ENCODE data around the gene UROD. TPM values are rescaled to one million over a fixed set of nuclear protein-coding genes. Genes with fewer than 3 reads are reported as not detected.

UROD gene
- polyA plus RNA-seq, 6 donors from 2014 or later: 59.9 to 95.9 (median 77.4) TPM

Other genes starting within 250 kb of the UROD start
- 1,000 to 10,000 TPM in 5 of 6 donors, 100 to 1,000 TPM in 1; 896 to 1,302 (median 1,132) TPM for gene RPS8, start 236.7 kb upstream of the UROD start, polyA plus RNA-seq (ENCODE audit: low read depth in 6 of 6)
- under 1 TPM in 1 of 6 donors, not detected in 5; 0.12 TPM for gene BEST4, start 224.1 kb upstream of the UROD start, polyA plus RNA-seq (ENCODE audit: low read depth in 6 of 6)
- 1 to 10 TPM; 2.6 to 9.2 (median 5.0) TPM for gene PLK3, start 211.9 kb upstream of the UROD start, polyA plus RNA-seq (ENCODE audit: low read depth in 6 of 6)
- not detected for gene DYNLT4, start 204.9 kb upstream of the UROD start, polyA plus RNA-seq (ENCODE audit: low read depth in 6 of 6)
- under 1 TPM in 3 of 6 donors, not detected in 3; 0.09 to 0.57 (median 0.31) TPM for gene BTBD19, start 203.7 kb upstream of the UROD start, polyA plus RNA-seq (ENCODE audit: low read depth in 6 of 6)
- under 1 TPM in 1 of 6 donors, not detected in 5; 0.27 TPM for gene PTCH2, start 169.0 kb upstream of the UROD start, polyA plus RNA-seq (ENCODE audit: low read depth in 6 of 6)
- gene EIF2B3, start 25.7 kb upstream of the UROD start, polyA plus RNA-seq (ENCODE audit: low read depth in 6 of 6): 10 to 100 TPM; 15.1 to 23.5 (median 18.1) TPM
- gene HECTD3, start 930 bp upstream of the UROD start, polyA plus RNA-seq (ENCODE audit: low read depth in 6 of 6): 10 to 100 TPM in 5 of 6 donors, 1 to 10 TPM in 1; 9.1 to 31.6 (median 16.1) TPM
- under 1 TPM in 2 of 6 donors, not detected in 4; 0.07 to 0.11 TPM for gene ZSWIM5, start 194.4 kb downstream of the UROD start, polyA plus RNA-seq (ENCODE audit: low read depth in 6 of 6)